HG02759 (cell line): ENCODE results near the gene SPPL3.
"Not testable (repeated sequence)": the region's sequence is repeated elsewhere in the genome, so short reads cannot be mapped to it uniquely, and the experiment has no call there.

ENCODE experiments used
- ATAC-seq: cut with Tn5 transposase; IDR thresholded peaks from one replicate; pipeline ENCODE4 v1.9.1; 2021; ENCODE audit warnings: mild to moderate bottlenecking, moderate library complexity; ENCODE audit not compliant: unreplicated experiment

The SPPL3 gene

DNA sequence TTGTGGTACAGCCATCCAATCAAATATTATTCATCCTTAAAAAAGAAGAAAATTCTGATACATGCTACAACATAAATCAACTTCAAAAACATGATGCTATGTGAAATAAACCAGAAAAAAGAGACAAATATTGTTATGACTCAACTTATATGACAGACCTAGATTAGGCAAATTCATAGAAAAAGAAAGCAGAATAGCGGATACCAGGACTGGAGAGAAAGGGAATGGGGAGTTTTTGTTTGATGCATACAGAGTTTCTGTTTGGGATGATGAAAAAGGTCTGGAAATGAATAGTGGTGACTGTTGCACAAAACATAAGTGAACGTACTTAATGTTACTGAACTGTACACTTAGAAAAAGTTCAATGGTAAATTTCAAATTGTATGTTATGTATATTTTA lies 82.3 kb downstream of the SPPL3 start:
- ATAC-seq = no peak

DNA sequence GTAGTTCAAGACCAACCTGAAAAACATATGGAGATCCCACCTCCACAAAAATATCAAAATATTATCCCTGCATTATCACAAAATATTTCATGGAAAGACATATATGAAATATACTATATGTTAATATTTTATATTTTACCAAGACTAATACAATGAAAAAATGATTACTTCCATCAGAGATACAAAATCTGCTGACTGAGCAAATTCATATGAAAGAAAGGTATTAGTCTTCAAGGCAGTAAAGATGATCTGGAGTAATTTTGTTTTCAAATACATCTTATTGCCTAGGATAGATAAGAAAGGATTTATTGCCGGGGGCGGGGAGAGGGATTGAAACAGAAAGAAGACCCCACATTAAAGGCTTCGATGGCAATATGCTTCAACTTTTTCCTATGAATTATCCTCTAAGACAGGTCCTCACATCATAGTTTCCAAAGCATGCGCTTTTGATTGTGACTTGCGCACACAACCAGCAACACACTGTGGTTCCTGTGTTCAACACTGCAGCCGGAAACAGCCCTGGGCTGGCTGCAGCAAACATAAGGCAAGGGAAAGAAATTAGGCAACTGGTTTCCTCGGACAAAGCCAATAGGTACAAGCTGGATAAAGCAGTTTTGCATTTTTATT lies 83.2 kb downstream of the SPPL3 start:
- ATAC-seq = no peak

DNA sequence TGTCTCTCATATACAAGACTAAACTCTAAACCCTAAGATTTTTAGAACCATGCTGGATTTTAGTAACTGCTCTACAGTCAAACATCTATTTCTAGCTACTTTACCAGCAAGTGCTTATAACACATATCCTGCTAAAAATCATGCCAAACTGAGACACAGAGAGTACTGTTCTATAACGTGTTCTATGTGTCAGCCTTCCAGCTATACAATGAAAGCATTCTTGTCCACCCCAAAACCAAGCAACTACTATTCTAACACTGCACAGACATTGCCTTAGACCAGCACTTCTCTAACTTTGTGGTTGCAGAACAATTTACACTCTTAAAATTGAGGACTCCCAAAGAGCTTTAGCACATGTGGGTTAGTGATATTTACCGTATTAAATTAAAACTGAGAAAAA lies 85.7 kb downstream of the SPPL3 start:
- no peak for ATAC-seq

DNA sequence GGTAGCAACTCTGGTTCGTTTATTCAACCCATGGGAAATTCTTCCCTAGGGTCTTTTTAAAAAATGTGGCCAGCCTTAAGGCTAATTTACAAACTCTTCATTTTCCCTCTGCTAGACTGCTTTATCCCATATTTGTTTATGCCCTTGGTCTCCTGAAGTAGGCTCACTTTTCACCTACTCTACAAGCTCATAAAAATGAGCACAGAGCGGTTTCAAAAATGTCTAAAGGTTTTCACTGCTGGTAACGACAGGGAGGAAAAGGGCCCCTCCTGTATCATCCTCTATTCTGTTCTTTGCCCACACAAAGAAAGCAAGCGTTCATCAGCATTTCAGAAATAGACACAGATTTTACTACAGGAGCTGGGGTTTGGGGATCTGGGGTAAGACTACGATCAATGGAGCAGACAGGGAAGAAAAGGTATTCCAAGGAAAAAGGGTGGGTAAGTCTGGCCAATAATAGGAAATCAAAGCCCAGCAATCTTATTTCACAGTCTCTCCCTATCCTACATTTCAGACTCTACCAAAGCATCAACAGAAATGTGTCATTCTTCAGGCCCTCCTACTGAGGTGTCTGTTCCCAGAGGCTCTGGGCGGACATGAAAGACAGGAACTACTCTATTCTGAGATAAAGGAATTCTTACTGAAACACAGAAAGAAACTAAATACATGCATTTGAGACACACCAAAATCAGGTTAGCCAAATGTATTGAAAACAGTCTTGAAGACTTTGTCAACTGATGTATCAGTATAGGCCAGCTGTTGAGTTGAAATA lies 86.4 kb downstream of the SPPL3 start:
- no peak for ATAC-seq

DNA sequence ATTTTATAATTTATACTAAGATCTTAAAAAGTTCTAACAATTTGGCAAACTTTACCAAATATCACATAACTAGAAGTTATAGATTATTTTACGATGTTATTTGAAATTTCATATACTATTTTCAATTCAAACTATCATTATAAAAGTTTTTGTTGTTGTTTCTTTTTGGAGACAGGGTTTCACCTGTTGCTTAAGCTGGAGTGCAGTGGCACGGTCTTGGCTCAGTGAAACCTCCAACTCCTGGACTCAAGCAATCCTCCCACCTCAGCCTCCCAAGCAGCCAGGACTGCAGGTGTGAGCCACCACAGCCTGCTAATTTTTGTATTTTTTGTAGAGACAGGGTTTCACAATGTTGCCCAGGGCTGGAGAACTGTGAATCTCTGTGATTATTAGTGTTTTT lies 87.8 kb downstream of the SPPL3 start:
- no peak for ATAC-seq

- no peak for ATAC-seq
Measured at GRCh38 chr12:120814903-120815429, 89.2 kb downstream of the SPPL3 start.

- no peak for ATAC-seq
Measured at GRCh38 chr12:120814203-120814902, 89.8 kb downstream of the SPPL3 start.

DNA sequence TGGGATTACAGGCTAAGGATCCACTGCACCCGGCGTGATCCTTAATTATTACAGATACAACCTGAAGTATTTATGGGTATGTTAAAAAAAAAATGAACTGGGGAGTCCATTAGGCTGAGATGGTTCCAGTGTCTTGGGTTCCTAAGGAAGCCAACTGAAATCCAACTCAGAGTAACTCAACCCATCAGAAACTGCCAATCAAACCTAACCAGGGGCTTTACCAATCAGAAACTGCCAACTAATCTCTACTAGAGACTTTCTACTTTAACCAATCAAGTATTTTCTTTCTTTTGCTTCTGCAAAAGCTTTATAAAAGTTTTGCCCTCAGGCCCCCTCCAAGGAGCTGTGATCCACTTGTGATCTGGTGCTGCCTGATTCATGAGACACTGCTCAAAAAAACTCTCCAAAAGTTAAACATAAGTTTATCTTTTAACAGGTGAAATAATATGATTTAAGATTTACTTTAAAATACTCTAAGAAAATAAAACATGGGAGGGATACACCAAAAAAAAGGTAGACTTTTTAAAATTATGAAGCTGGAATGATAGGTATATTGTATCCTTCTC lies 90.5 kb downstream of the SPPL3 start:
- ATAC-seq = no peak

DNA sequence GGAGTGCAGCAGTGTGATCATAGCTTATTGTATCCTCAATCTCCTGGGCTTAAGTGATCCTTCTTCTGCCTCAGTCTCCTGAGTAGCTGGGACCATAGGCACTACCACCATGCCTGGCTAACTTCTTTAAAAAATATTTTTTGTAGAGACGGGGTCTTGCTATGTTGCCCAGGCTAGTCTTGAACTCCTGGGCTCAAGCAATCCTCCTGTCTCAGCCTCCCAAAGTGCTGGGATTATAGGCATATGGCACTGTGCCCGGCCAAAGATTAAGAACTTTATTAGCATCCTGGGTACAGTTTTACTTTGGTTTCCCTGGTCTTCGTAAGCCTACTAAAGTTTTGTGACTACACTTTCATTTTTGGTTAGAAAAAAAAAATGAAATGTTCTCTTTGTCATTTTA lies 94.1 kb downstream of the SPPL3 start:
- no peak for ATAC-seq

- no peak for ATAC-seq
Measured at GRCh38 chr12:120804428-120804827, 99.7 kb downstream of the SPPL3 start.

DNA sequence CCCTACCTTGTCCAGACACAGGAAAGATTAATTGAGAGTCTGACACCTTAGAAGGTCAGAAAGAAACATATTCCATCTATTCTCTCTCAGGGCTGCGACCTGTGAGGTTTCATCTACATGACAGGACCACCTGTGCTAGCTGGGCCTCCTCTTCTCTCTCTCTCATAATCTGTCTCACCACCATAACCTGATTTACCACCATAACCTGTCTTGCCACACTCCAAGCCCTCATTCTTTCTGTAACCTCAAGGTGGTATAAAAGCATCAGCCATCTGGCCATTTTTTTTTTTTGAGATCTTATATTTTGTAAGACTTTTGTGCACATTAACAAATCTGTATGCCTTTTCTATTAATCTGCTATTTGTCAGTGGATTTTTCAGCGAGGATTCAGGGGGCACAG lies 103.0 kb downstream of the SPPL3 start:
- no peak for ATAC-seq

GRCh38 chr12:120800665-120801064 lies 103.5 kb downstream of the SPPL3 start:
- ATAC-seq = no peak

DNA sequence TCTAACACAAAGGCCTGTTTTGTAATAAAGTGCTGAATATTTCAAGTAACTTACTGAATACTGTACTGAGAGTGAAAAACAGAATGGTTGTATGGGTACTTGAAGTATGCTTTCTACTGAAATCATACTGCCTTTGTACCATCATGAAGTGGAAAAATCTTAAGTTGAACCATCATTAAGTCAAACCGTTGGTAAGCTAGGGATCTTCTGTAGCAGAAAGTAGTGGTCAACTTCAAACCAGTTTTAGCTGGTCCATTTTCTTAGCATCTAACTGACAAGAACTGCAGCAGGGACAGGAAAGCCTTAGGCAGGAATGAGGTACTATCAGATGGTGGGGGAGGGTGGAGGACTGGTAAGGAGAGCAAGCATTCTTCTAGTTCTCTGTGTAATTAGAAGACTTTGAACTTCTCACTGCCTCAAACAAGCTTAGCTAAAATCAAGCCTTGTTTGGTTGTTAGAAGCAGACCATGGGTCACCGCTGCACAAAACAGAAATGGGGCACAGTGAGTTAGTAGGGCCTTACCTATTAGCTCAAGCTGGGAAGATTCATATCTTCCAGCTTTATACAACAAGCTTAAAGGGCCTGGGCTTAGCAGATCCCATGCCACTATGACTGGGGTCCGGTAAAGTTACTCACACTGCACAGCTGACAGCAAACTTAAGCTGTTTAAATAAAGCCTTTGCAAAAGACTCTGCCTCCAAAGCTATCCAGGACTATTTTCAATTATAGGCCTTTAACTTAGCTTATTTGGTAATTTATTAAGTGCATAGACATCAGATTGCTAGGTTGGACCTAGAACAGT lies 104.7 kb downstream of the SPPL3 start:
- no peak for ATAC-seq

DNA sequence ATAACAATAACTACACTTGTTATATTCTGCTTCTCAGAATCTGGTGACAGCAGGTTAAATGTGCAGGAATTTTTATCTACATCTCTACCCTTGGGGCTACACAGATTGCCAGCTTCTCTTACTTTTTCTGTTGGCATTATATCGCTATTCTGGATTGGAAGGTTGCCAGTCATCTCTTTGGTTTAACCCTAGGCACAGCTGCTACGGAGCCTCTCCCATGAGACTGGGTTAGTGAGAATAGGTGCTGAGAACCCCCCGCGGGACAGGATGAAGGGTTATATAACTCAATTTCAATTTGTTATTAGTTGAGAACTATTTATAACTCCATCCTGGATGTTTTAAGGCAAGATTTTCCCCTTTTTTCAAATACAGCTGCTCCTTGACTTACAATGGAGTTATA lies 105.5 kb downstream of the SPPL3 start:
- no peak for ATAC-seq

- no peak for ATAC-seq
Measured at GRCh38 chr12:120797677-120798642, 106.2 kb downstream of the SPPL3 start.

DNA sequence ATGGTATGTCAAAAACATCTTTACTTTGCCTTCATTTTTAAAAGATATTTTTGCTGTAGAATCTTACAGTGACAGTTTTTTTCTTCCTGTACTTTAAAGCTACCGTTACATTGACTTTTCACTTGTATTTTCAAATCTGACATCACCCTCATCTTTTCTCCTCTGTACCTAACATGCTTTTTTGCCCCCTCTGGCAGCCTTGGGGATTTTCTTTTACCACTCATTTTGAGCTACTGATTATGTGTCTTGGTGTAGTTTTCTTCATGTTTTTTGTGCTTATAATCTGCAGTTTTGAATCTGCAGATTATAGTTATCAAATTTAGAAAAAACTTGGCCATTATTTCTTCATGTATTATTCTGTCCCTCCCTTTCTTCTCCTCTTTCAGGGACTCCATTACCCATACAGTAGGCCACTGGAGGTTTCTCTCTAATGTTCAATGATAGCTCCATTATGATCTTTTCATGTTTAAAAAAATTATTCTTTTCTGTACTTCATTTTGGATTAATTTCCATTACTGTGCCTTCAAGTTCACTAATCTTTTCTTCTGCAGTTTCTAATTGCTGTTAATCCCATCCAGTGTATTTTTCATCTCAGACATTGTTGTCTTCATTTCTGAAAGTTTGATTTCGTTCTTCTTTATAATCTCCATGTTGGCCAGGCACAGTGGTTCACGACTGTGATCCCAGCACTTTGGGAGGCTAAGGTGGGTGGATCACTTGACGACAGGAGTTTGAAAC lies 108.5 kb downstream of the SPPL3 start:
- ATAC-seq = no peak

GRCh38 chr12:120793357-120793756 lies 110.8 kb downstream of the SPPL3 start:
- no peak for ATAC-seq

DNA sequence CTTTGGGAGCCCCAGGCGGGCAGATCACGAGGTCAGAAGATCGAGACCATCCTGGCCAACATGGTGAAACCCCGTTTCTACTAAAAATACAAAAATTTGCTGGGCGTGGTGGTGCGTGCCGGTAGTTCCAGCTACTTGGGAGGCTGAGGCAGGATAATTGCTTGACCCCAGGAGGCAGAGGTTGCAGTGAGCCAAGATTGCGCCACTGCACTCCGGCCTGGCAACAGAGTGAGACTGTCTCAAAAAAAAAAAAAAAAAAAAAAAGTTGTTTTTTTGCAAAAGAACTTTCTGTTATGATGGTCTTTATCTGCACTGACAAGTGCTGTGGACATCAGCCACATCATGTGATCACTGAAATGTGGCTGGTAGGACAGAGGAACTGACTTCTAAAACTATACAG lies 111.7 kb downstream of the SPPL3 start:
- ATAC-seq = not testable (repeated sequence)

GRCh38 chr12:120791669-120792176 lies 112.4 kb downstream of the SPPL3 start:
- ATAC-seq = no peak
